A673 (cell line): ENCODE measurements around the gene ACTL6A. TPM values are rescaled to one million over a fixed set of nuclear protein-coding genes. Genes with fewer than 3 reads are reported as not detected.

Experiments
- BruUV-seq: library from RNA; stranded (reverse); fragments of 400-500 nt; replicated peaks from 2 replicates; lab custom pipeline; 2021; lab: Mats Ljungman, UMichigan
- CTCF ChIA-PET: fragments of 300-600 bp; sonication (Branson Sonifier 250); formaldehyde crosslinking; loops from one replicate; lab custom pipeline; 2022; ENCODE audit warnings: antibody characterized with exemption; lab: Charles Lee
- POLR2A ChIA-PET: fragments of 300-600 bp; sonication (Branson Sonifier 250); formaldehyde crosslinking; loops from one replicate; lab custom pipeline; 2022; ENCODE audit warnings: antibody characterized with exemption; ENCODE audit not compliant: low non-redundant PET; lab: Charles Lee
- DNase-seq: peaks from one replicate; pipeline ENCODE4 v3.0.0-alpha.2; 2015; ENCODE audit warnings: low spot score
- H3K27ac ChIP-seq: fragments of 200-600 bp; sonication (generic); 2 replicates; pipeline ENCODE4 v1.5.1; 2016; ENCODE audit warnings: mixed run types, low read depth, mild to moderate bottlenecking, mixed read lengths, antibody characterized with exemption, low read length; ENCODE audit not compliant: poor library complexity, severe bottlenecking
- H3K27me3 ChIP-seq: fragments of 200-600 bp; sonication (generic); replicated peaks from 2 replicates; pipeline ENCODE4 v1.6.1; 2017; ENCODE audit warnings: mixed run types, low read depth, mild to moderate bottlenecking, mixed read lengths, antibody characterized with exemption, low read length; ENCODE audit not compliant: insufficient read depth, poor library complexity
- H3K36me3 ChIP-seq: fragments of 200-600 bp; sonication (generic); 2 replicates; pipeline ENCODE4 v1.6.1; 2016; ENCODE audit warnings: mixed run types, mild to moderate bottlenecking, mixed read lengths, antibody characterized with exemption, low read length; ENCODE audit not compliant: insufficient read depth, poor library complexity, severe bottlenecking
- H3K4me1 ChIP-seq: fragments of 200-600 bp; sonication (generic); 2 replicates; pipeline ENCODE4 v1.6.1; 2017; ENCODE audit warnings: mixed run types, mild to moderate bottlenecking, mixed read lengths, antibody characterized with exemption, low read length; ENCODE audit not compliant: insufficient read depth, poor library complexity, severe bottlenecking
- H3K4me3 ChIP-seq: fragments of 200-600 bp; sonication (generic); 2 replicates; pipeline ENCODE4 v1.5.1; 2016; ENCODE audit warnings: low read depth, mixed run types, mild to moderate bottlenecking, mixed read lengths, low read length; ENCODE audit not compliant: poor library complexity, severe bottlenecking
- H3K9me3 ChIP-seq: fragments of 200-600 bp; sonication (generic); 2 replicates; pipeline ENCODE4 v1.6.1; 2016; ENCODE audit warnings: mixed run types, low read depth, mild to moderate bottlenecking, mixed read lengths, antibody characterized with exemption, low read length; ENCODE audit not compliant: poor library complexity, severe bottlenecking
- CTCF ChIP-seq: fragments of 300-800, 200-600 bp; sonication (generic); conservative IDR thresholded peaks from 2 replicates; pipeline ENCODE4 v1.5.1; 2017; ENCODE audit warnings: low read depth, mild to moderate bottlenecking, antibody characterized with exemption, low read length, moderate library complexity, mixed read lengths
- EZH2 ChIP-seq: fragments of 200-600 bp; sonication (generic); IDR thresholded peaks from 2 replicates; pipeline ENCODE4 v1.6.1; 2017; ENCODE audit warnings: borderline replicate concordance, low read depth, mild to moderate bottlenecking, mixed read lengths, antibody characterized with exemption, low read length; ENCODE audit not compliant: poor library complexity, severe bottlenecking
- intact Hi-C: fragments of 100-400 bp; cut with micrococcal nuclease; formaldehyde crosslinking; loops from one replicate; pipeline ENCODE4 v1.10.0; 2022; ENCODE audit not compliant: unreplicated experiment
- total RNA-seq: library from RNA; stranded (reverse); gene quantifications from 2 replicates; pipeline ENCODE4 v1.2.3, GENCODE V29; 2021

The ACTL6A gene
- total RNA-seq, 1 experiment from 2014 or later: 153 TPM

GRCh38 chr3:179531576-179531975, 31.1 kb upstream of the ACTL6A start:
- no peak for DNase-seq
- BruUV-seq: no TSS peak
- Histone ChIP-seq H3K36me3 (no peaks in the 10 kb centered on the region), H3K4me1 (peaks cover 10% of the 10 kb centered on the region), H3K27me3 (no peaks in the 10 kb centered on the region), H3K4me3 (no peak overlapping the region), H3K27ac (no peak overlapping the region), H3K9me3 (no peaks in the 10 kb centered on the region)
- TF ChIP-seq CTCF (no peak), EZH2 (no peak)
- ChIA-PET CTCF (no interaction called here), POLR2A (no interaction called here)
- intact Hi-C loops: no loop called here

- intact Hi-C loops: no loop called here
- no peak overlapping the region for H3K4me3 ChIP-seq
- no peak overlapping the region for H3K27ac ChIP-seq
- POLR2A ChIA-PET: no interaction called here
- no TSS peak for BruUV-seq
- TF ChIP-seq CTCF: no peak
- TF ChIP-seq EZH2: no peak
- no peaks in the 10 kb centered on the region for H3K9me3 ChIP-seq
- CTCF ChIA-PET: no interaction called here
- no peaks in the 10 kb centered on the region for H3K27me3 ChIP-seq
- no peaks in the 10 kb centered on the region for H3K4me1 ChIP-seq
- DNase-seq: no peak
- no peaks in the 10 kb centered on the region for H3K36me3 ChIP-seq
Measured at GRCh38 chr3:179533274-179533673, 29.5 kb upstream of the ACTL6A start.

GRCh38 chr3:179536256-179536655, 26.5 kb upstream of the ACTL6A start:
- no peaks in the 10 kb centered on the region for H3K27me3 ChIP-seq
- TF ChIP-seq EZH2 (no peak), CTCF (no peak)
- CTCF ChIA-PET: no interaction called here
- intact Hi-C loops: no loop called here
- H3K36me3 ChIP-seq: no peaks in the 10 kb centered on the region
- H3K4me3 ChIP-seq: no peak overlapping the region
- no peaks in the 10 kb centered on the region for H3K4me1 ChIP-seq
- H3K27ac ChIP-seq: no peak overlapping the region
- H3K9me3 ChIP-seq: no peaks in the 10 kb centered on the region
- no peak for DNase-seq
- BruUV-seq: no TSS peak
- POLR2A ChIA-PET: no interaction called here
